GM12874 (cell line): ENCODE results near the gene ORAI3.

Experiments used
- CTCF ChIP-seq: IDR thresholded peaks from 2 replicates; pipeline ENCODE4 v1.5.1; 2011; ENCODE audit warnings: low read depth, mild to moderate bottlenecking, control low read depth, low read length, moderate library complexity; ENCODE audit not compliant: insufficient read depth

ORAI3 gene

DNA sequence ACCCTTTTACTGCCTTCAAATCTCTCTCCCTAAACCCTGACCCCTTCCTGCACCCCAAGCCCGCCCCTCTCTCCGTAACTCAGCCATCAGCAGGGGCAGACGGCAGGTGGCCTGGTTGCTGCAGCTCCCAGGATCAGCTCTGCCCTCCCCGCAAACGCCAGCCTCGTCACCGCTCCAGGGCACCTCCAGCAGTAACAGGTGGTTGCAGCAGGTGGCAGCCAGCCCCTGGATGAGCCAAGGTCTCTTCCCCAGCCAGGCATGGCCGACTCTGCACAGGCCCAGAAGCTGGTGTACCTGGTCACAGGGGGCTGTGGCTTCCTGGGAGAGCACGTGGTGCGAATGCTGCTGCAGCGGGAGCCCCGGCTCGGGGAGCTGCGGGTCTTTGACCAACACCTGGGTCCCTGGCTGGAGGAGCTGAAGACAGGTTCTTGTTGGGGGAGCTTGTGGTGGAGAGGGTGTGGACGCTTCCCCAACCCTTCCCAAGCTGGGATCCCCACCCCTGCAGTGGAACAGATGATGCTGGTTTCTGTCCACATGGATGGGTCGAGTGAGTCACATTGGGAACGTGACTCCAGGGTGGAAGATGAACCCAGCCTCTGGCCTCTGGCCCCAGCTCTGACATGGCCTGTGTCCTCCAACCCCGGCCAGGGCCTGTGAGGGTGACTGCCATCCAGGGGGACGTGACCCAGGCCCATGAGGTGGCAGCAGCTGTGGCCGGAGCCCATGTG is 36.7 kb downstream of the ORAI3 start:
- no peak for TF ChIP-seq CTCF

- no peak for TF ChIP-seq CTCF
Measured at GRCh38 chr16:30986129-30986991, 37.5 kb downstream of the ORAI3 start.

- TF ChIP-seq CTCF = no peak
Measured at GRCh38 chr16:30987581-30988190, 38.8 kb downstream of the ORAI3 start.

GRCh38 chr16:30989469-30990047 is 40.7 kb downstream of the ORAI3 start:
- no peak for TF ChIP-seq CTCF

DNA sequence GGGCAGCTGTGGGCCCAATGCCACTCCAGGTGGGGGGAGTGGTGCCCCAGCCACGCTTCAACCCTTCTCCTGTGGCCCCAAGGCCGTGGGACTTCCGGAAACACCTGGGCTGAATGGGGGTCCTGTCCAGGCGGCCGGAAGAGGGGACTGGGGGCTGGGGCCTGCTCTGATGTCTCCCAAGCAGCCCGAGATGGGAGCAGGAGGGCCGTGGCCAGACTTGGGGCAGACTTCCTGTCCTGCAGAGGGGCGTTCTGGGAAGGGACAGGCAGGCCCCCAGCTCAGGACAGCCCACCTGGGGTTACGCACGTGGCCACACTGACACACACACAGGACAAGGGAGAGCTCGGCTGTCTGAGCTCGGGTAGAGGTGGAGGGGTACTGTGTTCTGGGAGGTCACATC is 41.2 kb downstream of the ORAI3 start:
- TF ChIP-seq CTCF = no peak

DNA sequence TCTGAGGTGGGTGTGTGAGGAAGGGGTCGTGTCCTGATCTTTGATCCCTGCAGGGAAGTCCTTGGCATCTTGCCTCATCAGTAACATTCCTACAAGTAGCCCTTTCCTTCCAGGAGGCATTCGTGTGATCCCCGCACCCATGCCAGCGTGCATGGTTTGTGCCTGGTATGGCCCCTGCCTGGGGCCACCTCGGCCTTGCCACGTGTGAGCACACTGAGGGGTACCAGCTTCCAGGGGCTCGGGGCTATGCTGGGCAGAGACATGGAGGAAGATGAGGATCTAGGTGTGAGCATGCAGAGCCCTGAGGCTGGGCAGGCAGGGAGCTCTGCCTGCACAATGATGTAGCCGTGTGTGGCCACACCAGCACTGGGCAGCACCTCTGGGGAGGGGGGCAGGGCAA is 42.2 kb downstream of the ORAI3 start:
- no peak for TF ChIP-seq CTCF

- no peak for TF ChIP-seq CTCF
Measured at GRCh38 chr16:30992276-30992780, 43.5 kb downstream of the ORAI3 start.
